Ovary (tissue), 9 donors: ENCODE measurements around the gene NEURL3. TPM values are rescaled to one million over a fixed set of nuclear protein-coding genes. Genes with fewer than 3 reads are reported as not detected.

Source experiments
- DNase-seq, 5 donors: peaks; one replicate each; pipeline ENCODE4 v3.0.0-alpha.2; 2019 to 2020
- H3K27ac ChIP-seq, 2 donors: fragments of 200-600 bp; one replicate each; pipeline versions ENCODE4 v1.5.1 to v1.8.0; 2019 to 2022
- H3K27me3 ChIP-seq: fragments of 200-600 bp; one replicate; pipeline ENCODE4 v1.8.0; 2022
- H3K36me3 ChIP-seq: fragments of 200-600 bp; sonication (generic); one replicate; pipeline ENCODE4 v1.5.1; 2019
- H3K4me1 ChIP-seq: one replicate; pipeline ENCODE4 v1.8.1; 2013; ENCODE audit warnings: mild to moderate bottlenecking, moderate library complexity; ENCODE audit not compliant: insufficient read depth
- H3K4me3 ChIP-seq: fragments of 200-600 bp; sonication (generic); one replicate; pipeline ENCODE4 v1.5.1; 2017
- H3K9me3 ChIP-seq, 2 donors: fragments of 200-600 bp in 1 of 2; sonication (generic) in 1 of 2; one replicate each; pipeline versions ENCODE4 v1.5.1 to v1.8.1; 2013 to 2019; ENCODE audit warnings: mild to moderate bottlenecking in 1 of 2, moderate library complexity in 1 of 2
- CTCF ChIP-seq, 3 donors: fragments of 450-650 bp in 2 of 3; fragments of 200-600 bp in 1 of 3; IDR thresholded peaks; one replicate each; pipeline versions ENCODE4 v1.5.1 to v1.8.0; 2016 to 2022; ENCODE audit warnings: antibody characterized with exemption in 3 of 3, mild to moderate bottlenecking in 1 of 3
- EP300 ChIP-seq: sonication (generic); formaldehyde crosslinking; IDR thresholded peaks from one replicate; pipeline ENCODE4 v1.6.1; 2017; ENCODE audit warnings: antibody characterized with exemption
- POLR2A ChIP-seq: fragments of 450-650 bp; IDR thresholded peaks from one replicate; pipeline ENCODE4 v1.6.1; 2017; ENCODE audit warnings: antibody characterized with exemption, mild to moderate bottlenecking, moderate library complexity
- WGBS, 3 donors: extraction: QIAGEN DNeasy Blood & Tissue Kit in 1 of 3; methylation state at CpG; one replicate each; pipeline versions ENCODE4 v1.1.5 to v1.1.7; 2013 to 2017; 5-methylcytosine and 5-hydroxymethylcytosine counted together
- intact Hi-C, 4 donors: fragments of 100-400 bp; cut with DNase I; formaldehyde crosslinking; loops; one replicate each; pipeline versions ENCODE4 v1.11.0 to v1.15.1; 2022 to 2023
- polyA plus RNA-seq, 2 donors: library from polyadenylated mRNA; stranded (reverse); fragments of 200-250 nt in 1 of 2; fragments of 350-450 nt in 1 of 2; fragmentation: Illumina TruSeq in 1 of 2; extraction: RNeasy Lipid Tissue Mini Kit (QIAGEN cat#74804) in 1 of 2; gene quantifications; one replicate each; pipeline ENCODE4 v1.2.3, GENCODE V29; 2013 to 2014
- total RNA-seq, 7 donors: library from RNA; depleted of rRNA in 2 of 7; stranded (reverse); fragments of >200 nt in 2 of 7; fragmentation: NEBNext Ultra II Directional in 3 of 7; extraction: Animal tissue kit (Norgen Biotek cat#: 25700) in 3 of 7; gene quantifications; one replicate each; pipeline versions ENCODE4 v1.1.0 to v1.2.4, GENCODE V29; 2016 to 2023
- donor health status: DM: no; HTN: no; CAD: no; lungs with moderate emphysema.
- donor health status: DM: no; HTN: no; CAD: no.
- donor health status: Bipolar disorder and iron deficiency.
- donor health status: DM: yes; HTN: yes; CAD: no.
- donor health status: DM: no; HTN: no; CAD: no.
- donor health status: DM: yes; HTN: yes; CAD: no.

NEURL3 gene
- total and polyA plus RNA-seq, 9 donors = 0.06 TPM; not detected in 8

GRCh38 chr2:96502891-96503636 lies 2.1 kb downstream of the NEURL3 start:
- H3K27me3 ChIP-seq = no peaks in the 10 kb centered on the region
- peak in 4 of 5 donors; percentile 39 to 74 (median 56) for DNase-seq
- intact Hi-C loops = loop anchor here in 3 of 4 donors (5.0 to 10.0 kb wide), 3 partner anchors 96 to 498 kb away; partner anchors contain the start of gene ASTL (in 1 of the 3)
- WGBS, 3 donors = 38 to 56% (median 44%) methylated on average over 13 of the region's 13 CpGs
- H3K27ac ChIP-seq = no peak overlapping the region
- no peak overlapping the region for H3K4me3 ChIP-seq
- no peaks in the 10 kb centered on the region for H3K36me3 ChIP-seq
- TF ChIP-seq CTCF (IDR thresholded peaks at IDR 0.05) (no peak), POLR2A (no peak), EP300 (no peak)
- no peaks in the 10 kb centered on the region for H3K9me3 ChIP-seq
- peaks cover 4% of the 10 kb centered on the region for H3K4me1 ChIP-seq

- Histone ChIP-seq H3K9me3 (no peaks in the 10 kb centered on the region), H3K27ac (no peak overlapping the region), H3K27me3 (no peaks in the 10 kb centered on the region), H3K4me3 (no peak overlapping the region), H3K36me3 (no peaks in the 10 kb centered on the region), H3K4me1 (peaks cover 4% of the 10 kb centered on the region)
- intact Hi-C loops = loop anchor here in 3 of 4 donors (5.0 to 10.0 kb wide), 3 partner anchors 95 to 497 kb away; partner anchors contain the start of gene ASTL (in 1 of the 3)
- TF ChIP-seq POLR2A = no peak
- TF ChIP-seq CTCF (IDR thresholded peaks at IDR 0.05) = no peak
- TF ChIP-seq EP300 = no peak
- no peak for DNase-seq
- 87 to 90% (median 88%) methylated on average over 15 to 16 of the region's 16 CpGs for WGBS, 3 donors
These were observed 3.0 kb downstream of the NEURL3 start for GRCh38 chr2:96501886-96502810.

GRCh38 chr2:96501471-96501874 lies 3.7 kb downstream of the NEURL3 start:
- 45 to 64% (median 49%) methylated on average over 2 of the region's 2 CpGs for WGBS, 3 donors
- intact Hi-C loops = loop anchor here in 3 of 4 donors (5.0 to 10.0 kb wide), 3 partner anchors 94 to 497 kb away; partner anchors contain the start of gene ASTL (in 1 of the 3)
- TF ChIP-seq EP300 (no peak), POLR2A (no peak)

GRCh38 chr2:96500385-96501066 lies 4.6 kb downstream of the NEURL3 start:
- TF ChIP-seq EP300 (no peak), CTCF (IDR thresholded peaks at IDR 0.05) (no peak), POLR2A (no peak)
- no peaks in the 10 kb centered on the region for H3K36me3 ChIP-seq
- H3K27me3 ChIP-seq = no peaks in the 10 kb centered on the region
- no peaks in the 10 kb centered on the region for H3K9me3 ChIP-seq
- 24 to 39% (median 25%) methylated on average over 38 to 64 of the region's 64 CpGs for WGBS, 3 donors
- H3K4me1 ChIP-seq = peaks cover 4% of the 10 kb centered on the region
- intact Hi-C loops = loop anchor here in 3 of 4 donors (5.0 to 10.0 kb wide), 3 partner anchors 93 to 496 kb away; partner anchors contain the start of gene ASTL (in 1 of the 3)
- no peak for DNase-seq
- H3K27ac ChIP-seq = no peak overlapping the region
- no peak overlapping the region for H3K4me3 ChIP-seq

More at GRCh38 chr2:96501471-96501874, 3.7 kb downstream of the NEURL3 start:
- Histone ChIP-seq H3K27ac (no peak overlapping the region), H3K27me3 (no peaks in the 10 kb centered on the region), H3K4me3 (no peak overlapping the region), H3K9me3 (no peaks in the 10 kb centered on the region), H3K4me1 (peaks cover 4% of the 10 kb centered on the region), H3K36me3 (no peaks in the 10 kb centered on the region)
- no peak for DNase-seq
